HEK293 (cell line): ENCODE data around the gene TREX2.

Experiments
- CTCF ChIA-PET: fragments of 350-600 bp; formaldehyde crosslinking; extraction: SDS; loops from one replicate; lab custom pipeline; 2021; ENCODE audit warnings: antibody characterized with exemption; lab: Yijun Ruan, JAX
- POLR2A ChIA-PET: fragments of 300-600 bp; formaldehyde crosslinking; extraction: SDS; loops from one replicate; lab custom pipeline; 2020; ENCODE audit warnings: antibody characterized with exemption, inconsistent platforms; lab: Yijun Ruan, JAX
- H3K27ac ChIP-seq: fragments of 200-500 bp; sonication (Bioruptor generic); 2 replicates; pipeline ENCODE4 v1.5.1; 2014; ENCODE audit warnings: low read depth, low read length, control low read depth, inconsistent platforms; ENCODE audit errors: extremely low read depth
- H3K36me3 ChIP-seq, 2 experiments: fragments of 200-500 bp in 1 of 2; sonication (Bioruptor generic) in 1 of 2; 1 replicate in 1 of 2; 2 replicates in 1 of 2; pipeline ENCODE4 v1.5.1; 2014 to 2017; ENCODE audit warnings: inconsistent platforms in 2 of 2, low read length in 2 of 2; ENCODE audit not compliant: control insufficient read depth in 2 of 2, insufficient read depth in 1 of 2
- H3K4me1 ChIP-seq: fragments of 200-500 bp; sonication (Bioruptor generic); 2 replicates; pipeline ENCODE4 v1.5.1; 2014; ENCODE audit warnings: mild to moderate bottlenecking, low read length, inconsistent platforms; ENCODE audit not compliant: control insufficient read depth, insufficient read depth
- H3K4me3 ChIP-seq: 2 replicates; pipeline ENCODE4 v1.5.1; 2011; ENCODE audit warnings: low read depth, mild to moderate bottlenecking, control low read depth, low read length, moderate library complexity
- H3K9me3 ChIP-seq: fragments of 200-500 bp; sonication (Bioruptor generic); 2 replicates; pipeline ENCODE4 v1.5.1; 2014; ENCODE audit warnings: low read depth, low read length, inconsistent platforms; ENCODE audit not compliant: control insufficient read depth, insufficient read depth
- HOXD13 ChIP-seq: sonication (generic); formaldehyde crosslinking; IDR thresholded peaks from 2 replicates; pipeline ENCODE4 v1.8.0; 2022; ENCODE audit warnings: missing genetic modification reagents, borderline replicate concordance
- KLF16 ChIP-seq: fragments of 450-650 bp; formaldehyde crosslinking; IDR thresholded peaks from 2 replicates; pipeline ENCODE4 v1.5.1; 2017; ENCODE audit warnings: missing biosample characterization, missing genetic modification characterization
- KLF7 ChIP-seq: fragments of 450-650 bp; formaldehyde crosslinking; IDR thresholded peaks from 2 replicates; pipeline ENCODE4 v1.5.1; 2016; ENCODE audit warnings: missing biosample characterization, missing genetic modification characterization, borderline replicate concordance
- SALL2 ChIP-seq: fragments of 450-650 bp; formaldehyde crosslinking; IDR thresholded peaks from 2 replicates; pipeline ENCODE4 v1.5.0; 2017; ENCODE audit warnings: missing biosample characterization, mild to moderate bottlenecking, missing genetic modification characterization, borderline replicate concordance
- SP3 ChIP-seq: fragments of 450-650 bp; formaldehyde crosslinking; IDR thresholded peaks from 2 replicates; pipeline ENCODE4 v1.5.1; 2016; ENCODE audit warnings: missing biosample characterization, missing genetic modification characterization
- ZBTB6 ChIP-seq: fragments of 450-650 bp; formaldehyde crosslinking; IDR thresholded peaks from 2 replicates; pipeline ENCODE4 v1.5.1; 2017; ENCODE audit warnings: missing biosample characterization, missing genetic modification characterization
- ZNF10 ChIP-seq: fragments of 450-650 bp; formaldehyde crosslinking; IDR thresholded peaks from 2 replicates; pipeline ENCODE4 v1.5.1; 2017; ENCODE audit warnings: missing biosample characterization, missing genetic modification characterization
- ZNF146 ChIP-seq: fragments of 450-650 bp; formaldehyde crosslinking; IDR thresholded peaks from 2 replicates; pipeline ENCODE4 v1.5.1; 2016; ENCODE audit warnings: missing biosample characterization, missing genetic modification characterization
- ZNF157 ChIP-seq: fragments of 450-650 bp; formaldehyde crosslinking; IDR thresholded peaks from 2 replicates; pipeline ENCODE4 v1.5.1; 2016; ENCODE audit warnings: missing biosample characterization, missing genetic modification characterization
- ZNF174 ChIP-seq: fragments of 450-650 bp; formaldehyde crosslinking; IDR thresholded peaks from 2 replicates; pipeline ENCODE4 v1.5.0; 2017; ENCODE audit warnings: missing biosample characterization, mild to moderate bottlenecking, missing genetic modification characterization
- ZNF175 ChIP-seq: fragments of 450-650 bp; formaldehyde crosslinking; IDR thresholded peaks from 2 replicates; pipeline ENCODE4 v1.5.1; 2016; ENCODE audit warnings: missing biosample characterization, missing genetic modification characterization
- ZNF214 ChIP-seq: fragments of 450-650 bp; formaldehyde crosslinking; IDR thresholded peaks from 2 replicates; pipeline ENCODE4 v1.5.1; 2017; ENCODE audit warnings: missing biosample characterization, mild to moderate bottlenecking, missing genetic modification characterization, borderline replicate concordance
- ZNF350 ChIP-seq: fragments of 450-650 bp; formaldehyde crosslinking; IDR thresholded peaks from 2 replicates; pipeline ENCODE4 v1.5.0; 2017; ENCODE audit warnings: missing biosample characterization, mild to moderate bottlenecking, missing genetic modification characterization
- ZNF544 ChIP-seq: fragments of 450-650 bp; formaldehyde crosslinking; IDR thresholded peaks from 2 replicates; pipeline ENCODE4 v1.5.0; 2017; ENCODE audit warnings: missing biosample characterization, missing genetic modification characterization
- ZNF555 ChIP-seq: fragments of 450-650 bp; formaldehyde crosslinking; conservative IDR thresholded peaks from 2 replicates; pipeline ENCODE4 v1.5.1; 2017; ENCODE audit warnings: missing biosample characterization, mild to moderate bottlenecking, missing genetic modification characterization, inconsistent platforms
- ZNF610 ChIP-seq: fragments of 450-650 bp; formaldehyde crosslinking; IDR thresholded peaks from 2 replicates; pipeline ENCODE4 v1.5.1; 2016; ENCODE audit warnings: missing biosample characterization, missing genetic modification characterization, borderline replicate concordance
- ZNF654 ChIP-seq: fragments of 450-650 bp; formaldehyde crosslinking; IDR thresholded peaks from 2 replicates; pipeline ENCODE4 v1.5.1; 2016; ENCODE audit warnings: low read depth, missing biosample characterization, missing genetic modification characterization
- ZNF76 ChIP-seq: fragments of 450-650 bp; formaldehyde crosslinking; IDR thresholded peaks from 2 replicates; pipeline ENCODE4; 2016; ENCODE audit warnings: low read depth, missing biosample characterization, missing genetic modification characterization, borderline replicate concordance
- ZNF791 ChIP-seq: fragments of 450-650 bp; formaldehyde crosslinking; IDR thresholded peaks from 2 replicates; pipeline ENCODE4 v1.5.1; 2016; ENCODE audit warnings: missing biosample characterization, missing genetic modification characterization

Gene TREX2

GRCh38 chrX:153438532-153438931 is 7.3 kb downstream of the TREX2 start (continued):
- TF ChIP-seq SALL2 (no peak), ZNF610 (no peak), ZNF175 (tag by site-specific recombination) (no peak), KLF16 (tag by site-specific recombination) (no peak), ZNF76 (tag by site-specific recombination) (no peak), ZNF654 (tag by site-specific recombination) (peak; percentile 51)

GRCh38 chrX:153435845-153436244 is 10.0 kb downstream of the TREX2 start:
- no peaks in the 10 kb centered on the region for H3K9me3 ChIP-seq
- CTCF ChIA-PET, result no interaction called here

GRCh38 chrX:153434801-153435200 is 11.1 kb downstream of the TREX2 start:
- no peaks in the 10 kb centered on the region for H3K9me3 ChIP-seq
- no peaks in the 10 kb centered on the region for H3K4me1 ChIP-seq
- H3K4me3 ChIP-seq, result no peak overlapping the region
- TF ChIP-seq ZNF350 (no peak), ZNF157 (tag by site-specific recombination) (no peak), ZNF174 (tag by site-specific recombination) (no peak), ZNF146 (tag by site-specific recombination) (no peak)
- TF ChIP-seq, all 188 proteins: peak for 0
- CTCF ChIA-PET, result no interaction called here
- POLR2A ChIA-PET, result no interaction called here
- H3K36me3 ChIP-seq, result no peaks in the 10 kb centered on the region
- H3K27ac ChIP-seq, result no peak overlapping the region

More at GRCh38 chrX:153435845-153436244, 10.0 kb downstream of the TREX2 start:
- Histone ChIP-seq H3K27ac (no peak overlapping the region), H3K36me3 (no peaks in the 10 kb centered on the region), H3K4me3 (no peak overlapping the region), H3K4me1 (no peaks in the 10 kb centered on the region)
- POLR2A ChIA-PET, result no interaction called here
- TF ChIP-seq ZNF10 (tag by site-specific recombination), result peak; percentile 99
- TF ChIP-seq ZNF555, result no peak

GRCh38 chrX:153433781-153434285 is 12.0 kb downstream of the TREX2 start:
- no peak for TF ChIP-seq HOXD13 (CRISPR knock-in tag)
- TF ChIP-seq ZBTB6 (tag by site-specific recombination), result no peak
- TF ChIP-seq KLF16 (tag by site-specific recombination), result no peak
- no peak for TF ChIP-seq SP3
- no peak for TF ChIP-seq ZNF791 (tag by site-specific recombination)
- no peak for TF ChIP-seq ZNF544 (tag by site-specific recombination)
- no peak for TF ChIP-seq KLF7 (tag by site-specific recombination)
- TF ChIP-seq ZNF214 (tag by site-specific recombination), result no peak
- POLR2A ChIA-PET, result no interaction called here

More at GRCh38 chrX:153433781-153434285, 12.0 kb downstream of the TREX2 start:
- no peaks in the 10 kb centered on the region for H3K4me1 ChIP-seq
- no peak overlapping the region for H3K4me3 ChIP-seq
- H3K36me3 ChIP-seq, result no peaks in the 10 kb centered on the region
- H3K27ac ChIP-seq, result no peak overlapping the region
- H3K9me3 ChIP-seq, result no peaks in the 10 kb centered on the region
- CTCF ChIA-PET, result interaction anchor here (0.6 to 1.3 kb wide), 3 partner anchors 35 to 404 kb away, joined by 3 to 6 read pairs (median 4); partner anchors contain the start of gene HAUS7
